GM23338 (cell line): ENCODE measurements around the gene JMJD1C. TPM values are rescaled to one million over a fixed set of nuclear protein-coding genes. Genes with fewer than 3 reads are reported as not detected.

Experiments
- ATAC-seq: fragments of 200-7000 bp; cut with Tn5 transposase; 3 replicates; pipeline ENCODE4 v1.9.1; 2020
- DNase-seq: peaks from one replicate; pipeline ENCODE4 v3.0.0-alpha.2; 2015; ENCODE audit warnings: low spot score
- H2AFZ ChIP-seq: fragments of 200-600 bp; sonication (generic); 2 replicates; pipeline ENCODE4 v1.8.0; 2016; ENCODE audit warnings: antibody characterized with exemption, mild to moderate bottlenecking, moderate library complexity
- H3F3A ChIP-seq: fragments of 200-600 bp; sonication (generic); replicated peaks from 2 replicates; pipeline ENCODE4 v1.8.0; 2017; ENCODE audit warnings: antibody characterized with exemption, mixed run types, low read depth
- H3K27ac ChIP-seq: fragments of 200-600 bp; sonication (generic); 2 replicates; pipeline ENCODE4 v1.6.1; 2016; ENCODE audit warnings: low read depth
- H3K27me3 ChIP-seq: fragments of 200-600 bp; sonication (generic); 2 replicates; pipeline ENCODE4 v1.8.0; 2016; ENCODE audit warnings: mild to moderate bottlenecking, mixed run types, moderate library complexity; ENCODE audit not compliant: insufficient read depth
- H3K36me3 ChIP-seq: fragments of 200-600 bp; sonication (generic); 2 replicates; pipeline ENCODE4 v1.8.0; 2016; ENCODE audit warnings: mild to moderate bottlenecking; ENCODE audit not compliant: insufficient read depth
- H3K4me1 ChIP-seq: fragments of 200-600 bp; sonication (generic); 2 replicates; pipeline ENCODE4 v1.8.0; 2016; ENCODE audit warnings: mild to moderate bottlenecking, moderate library complexity; ENCODE audit not compliant: insufficient read depth
- H3K4me2 ChIP-seq: fragments of 200-600 bp; sonication (generic); 2 replicates; pipeline ENCODE4 v1.7.1; 2017; ENCODE audit warnings: mixed run types
- H3K4me3 ChIP-seq: fragments of 200-600 bp; sonication (generic); 2 replicates; pipeline ENCODE4 v1.6.1; 2016; ENCODE audit warnings: mixed run types
- H3K79me2 ChIP-seq: fragments of 200-600 bp; sonication (generic); replicated peaks from 2 replicates; pipeline ENCODE4 v1.8.0; 2017; ENCODE audit warnings: mild to moderate bottlenecking; ENCODE audit not compliant: insufficient read depth
- H3K9me2 ChIP-seq: fragments of 200-600 bp; sonication (generic); 2 replicates; pipeline ENCODE4 v1.8.0; 2017; ENCODE audit not compliant: insufficient read depth
- H4K20me1 ChIP-seq: fragments of 200-600 bp; sonication (generic); replicated peaks from 2 replicates; pipeline ENCODE4 v1.8.0; 2017; ENCODE audit warnings: mild to moderate bottlenecking; ENCODE audit not compliant: insufficient read depth
- H3K27ac Mint-ChIP-seq: 2 replicates; pipeline ENCODE4 v1.8.0; 2020; ENCODE audit warnings: inconsistent platforms, mild to moderate bottlenecking, moderate library complexity, mixed read lengths
- H3K27me3 Mint-ChIP-seq: 3 replicates; pipeline ENCODE4 v1.8.0; 2022; ENCODE audit warnings: low read depth, mild to moderate bottlenecking, moderate library complexity, mixed read lengths, inconsistent platforms; ENCODE audit not compliant: insufficient read depth, poor library complexity
- H3K36me3 Mint-ChIP-seq: 3 replicates; pipeline ENCODE4 v1.8.0; 2021; ENCODE audit warnings: low read depth, mild to moderate bottlenecking, inconsistent platforms, moderate library complexity, mixed read lengths
- H3K4me1 Mint-ChIP-seq: 3 replicates; pipeline ENCODE4 v1.8.0; 2020; ENCODE audit warnings: mild to moderate bottlenecking, inconsistent platforms, mixed read lengths
- H3K4me3 Mint-ChIP-seq: 3 replicates; pipeline ENCODE4 v1.8.0; 2021; ENCODE audit warnings: moderate library complexity, mild to moderate bottlenecking, inconsistent platforms, mixed read lengths
- H3K9me3 Mint-ChIP-seq: 3 replicates; pipeline ENCODE4 v1.8.0; 2020; ENCODE audit warnings: moderate library complexity, mild to moderate bottlenecking, inconsistent platforms, mixed read lengths
- CREB1 ChIP-seq: fragments of 250-450 bp; sonication (Bioruptor Pico); IDR thresholded peaks from 2 replicates; pipeline ENCODE4 v1.5.0; 2020; ENCODE audit warnings: low read depth, mild to moderate bottlenecking, moderate library complexity
- EZH2 ChIP-seq: fragments of 200-600 bp; sonication (generic); IDR thresholded peaks from one replicate; pipeline ENCODE4 v1.8.0; 2017; ENCODE audit warnings: antibody characterized with exemption, mild to moderate bottlenecking, low read depth; ENCODE audit not compliant: unreplicated experiment
- EZH2phosphoT487 ChIP-seq: fragments of 200-600 bp; sonication (generic); IDR thresholded peaks from one replicate; pipeline ENCODE4 v1.8.1; 2018; ENCODE audit warnings: antibody characterized with exemption; ENCODE audit not compliant: unreplicated experiment
- JUNB ChIP-seq: IDR thresholded peaks from one replicate; pipeline ENCODE4 v1.6.1; 2016; ENCODE audit warnings: antibody characterized with exemption; ENCODE audit not compliant: unreplicated experiment
- NANOG ChIP-seq: IDR thresholded peaks from 2 replicates; pipeline ENCODE4 v1.6.1; 2016; ENCODE audit warnings: antibody characterized with exemption, borderline replicate concordance
- STAT1 ChIP-seq: IDR thresholded peaks from one replicate; pipeline ENCODE4 v1.6.1; 2016; ENCODE audit warnings: antibody characterized with exemption; ENCODE audit not compliant: unreplicated experiment
- ZNF114 ChIP-seq: fragments of 250-450 bp; sonication (Bioruptor Pico); IDR thresholded peaks from 2 replicates; pipeline ENCODE4 v1.5.0; 2020; ENCODE audit warnings: mild to moderate bottlenecking, moderate library complexity
- ZNF331 ChIP-seq: fragments of 250-450 bp; sonication (Bioruptor Pico); IDR thresholded peaks from 2 replicates; pipeline ENCODE4 v1.5.0; 2020; ENCODE audit warnings: low read depth, mild to moderate bottlenecking, moderate library complexity
- polyA plus RNA-seq: library from polyadenylated mRNA; unstranded; fragments of >200 nt; fragmentation: Nextera tagmentation; extraction: Ambion mirVana; gene quantifications from 2 replicates; pipeline ENCODE4 v1.2.1, GENCODE V29; 2016
- total RNA-seq: library from RNA; depleted of rRNA; stranded (reverse); fragments of >200 nt; shearing (Covaris generic); gene quantifications from 2 replicates; pipeline ENCODE4 v1.2.3, GENCODE V29; 2014
- TF ChIP-seq, protein P1 (sequence below): fragments of 250-450 bp; sonication (Bioruptor Pico); IDR thresholded peaks from 2 replicates; pipeline ENCODE4 v1.5.0; 2020; ENCODE audit warnings: mild to moderate bottlenecking, moderate library complexity

Gene JMJD1C
- total and polyA plus RNA-seq, 2 experiments from 2014 or later, result 333 to 435 TPM

- peaks cover 5% of the 10 kb centered on the region; the same call in 1 of the 2 replicates for H4K20me1 ChIP-seq
- no peak overlapping the region for H3K4me3 ChIP-seq
- DNase-seq, result no peak
- Mint-ChIP-seq H3K27ac (no peak overlapping the region), H3K27me3 (peaks cover 1% of the 10 kb centered on the region), H3K4me3 (no peak overlapping the region), H3K36me3 (no peaks in the 10 kb centered on the region), H3K4me1 (no peaks in the 10 kb centered on the region), H3K9me3 (no peaks in the 10 kb centered on the region)
- H3K4me1 ChIP-seq, result peaks cover 3% of the 10 kb centered on the region; the same call in 1 of the 2 replicates
- peaks cover 82% of the 10 kb centered on the region for H3K79me2 ChIP-seq
- H3K9me2 ChIP-seq, result no peaks in the 10 kb centered on the region
- no peaks in the 10 kb centered on the region for H3K36me3 ChIP-seq
- H2AFZ ChIP-seq, result no peak overlapping the region
- H3K4me2 ChIP-seq, result no peak overlapping the region
- no peaks in the 10 kb centered on the region for H3K27me3 ChIP-seq
- no peaks in the 10 kb centered on the region for H3F3A ChIP-seq
- no peak for ATAC-seq
- H3K27ac ChIP-seq, result no peak overlapping the region
- no peak for TF ChIP-seq CREB1 (CRISPR knock-in tag)
- no peak for TF ChIP-seq STAT1
- TF ChIP-seq EZH2phosphoT487, result no peak
- TF ChIP-seq ZNF331 (CRISPR knock-in tag), result no peak
- TF ChIP-seq EZH2, result no peak
- no peak for TF ChIP-seq JUNB
Measured at GRCh38 chr10:63346015-63346441, 119.7 kb downstream of the JMJD1C start.

- Mint-ChIP-seq H3K9me3 (no peaks in the 10 kb centered on the region), H3K36me3 (no peaks in the 10 kb centered on the region), H3K27me3 (peaks cover 1% of the 10 kb centered on the region), H3K4me3 (no peak overlapping the region), H3K4me1 (no peaks in the 10 kb centered on the region), H3K27ac (no peak overlapping the region)
- ATAC-seq (no peak), DNase-seq (no peak)
- no peaks in the 10 kb centered on the region for H3F3A ChIP-seq
- H3K36me3 ChIP-seq, result no peaks in the 10 kb centered on the region
- no peaks in the 10 kb centered on the region for H4K20me1 ChIP-seq
- no peak overlapping the region for H3K27ac ChIP-seq
- peaks cover 3% of the 10 kb centered on the region; the same call in 1 of the 2 replicates for H3K4me1 ChIP-seq
- TF ChIP-seq NANOG (no peak), EZH2 (no peak)
- no peaks in the 10 kb centered on the region for H3K27me3 ChIP-seq
- no peak overlapping the region for H2AFZ ChIP-seq
- H3K4me3 ChIP-seq, result no peak overlapping the region
- no peaks in the 10 kb centered on the region for H3K9me2 ChIP-seq
- H3K79me2 ChIP-seq, result peaks cover 80% of the 10 kb centered on the region
- no peak overlapping the region for H3K4me2 ChIP-seq
Measured at GRCh38 chr10:63344269-63344668, 121.5 kb downstream of the JMJD1C start.

GRCh38 chr10:63343476-63343875 lies 122.3 kb downstream of the JMJD1C start:
- Histone ChIP-seq H3K4me3 (no peak overlapping the region), H3K79me2 (peaks cover 85% of the 10 kb centered on the region), H3K27me3 (no peaks in the 10 kb centered on the region), H3F3A (no peaks in the 10 kb centered on the region), H3K36me3 (no peaks in the 10 kb centered on the region), H3K4me1 (no peaks in the 10 kb centered on the region), H4K20me1 (no peaks in the 10 kb centered on the region), H2AFZ (no peak overlapping the region), H3K4me2 (no peak overlapping the region), H3K9me2 (no peaks in the 10 kb centered on the region), H3K27ac (no peak overlapping the region)
- Mint-ChIP-seq H3K36me3 (no peaks in the 10 kb centered on the region), H3K27ac (no peak overlapping the region), H3K9me3 (no peaks in the 10 kb centered on the region), H3K4me1 (no peaks in the 10 kb centered on the region), H3K27me3 (peaks cover 1% of the 10 kb centered on the region), H3K4me3 (no peak overlapping the region)
- no peak for ATAC-seq
- no peak for DNase-seq
- TF ChIP-seq, protein P1, sequence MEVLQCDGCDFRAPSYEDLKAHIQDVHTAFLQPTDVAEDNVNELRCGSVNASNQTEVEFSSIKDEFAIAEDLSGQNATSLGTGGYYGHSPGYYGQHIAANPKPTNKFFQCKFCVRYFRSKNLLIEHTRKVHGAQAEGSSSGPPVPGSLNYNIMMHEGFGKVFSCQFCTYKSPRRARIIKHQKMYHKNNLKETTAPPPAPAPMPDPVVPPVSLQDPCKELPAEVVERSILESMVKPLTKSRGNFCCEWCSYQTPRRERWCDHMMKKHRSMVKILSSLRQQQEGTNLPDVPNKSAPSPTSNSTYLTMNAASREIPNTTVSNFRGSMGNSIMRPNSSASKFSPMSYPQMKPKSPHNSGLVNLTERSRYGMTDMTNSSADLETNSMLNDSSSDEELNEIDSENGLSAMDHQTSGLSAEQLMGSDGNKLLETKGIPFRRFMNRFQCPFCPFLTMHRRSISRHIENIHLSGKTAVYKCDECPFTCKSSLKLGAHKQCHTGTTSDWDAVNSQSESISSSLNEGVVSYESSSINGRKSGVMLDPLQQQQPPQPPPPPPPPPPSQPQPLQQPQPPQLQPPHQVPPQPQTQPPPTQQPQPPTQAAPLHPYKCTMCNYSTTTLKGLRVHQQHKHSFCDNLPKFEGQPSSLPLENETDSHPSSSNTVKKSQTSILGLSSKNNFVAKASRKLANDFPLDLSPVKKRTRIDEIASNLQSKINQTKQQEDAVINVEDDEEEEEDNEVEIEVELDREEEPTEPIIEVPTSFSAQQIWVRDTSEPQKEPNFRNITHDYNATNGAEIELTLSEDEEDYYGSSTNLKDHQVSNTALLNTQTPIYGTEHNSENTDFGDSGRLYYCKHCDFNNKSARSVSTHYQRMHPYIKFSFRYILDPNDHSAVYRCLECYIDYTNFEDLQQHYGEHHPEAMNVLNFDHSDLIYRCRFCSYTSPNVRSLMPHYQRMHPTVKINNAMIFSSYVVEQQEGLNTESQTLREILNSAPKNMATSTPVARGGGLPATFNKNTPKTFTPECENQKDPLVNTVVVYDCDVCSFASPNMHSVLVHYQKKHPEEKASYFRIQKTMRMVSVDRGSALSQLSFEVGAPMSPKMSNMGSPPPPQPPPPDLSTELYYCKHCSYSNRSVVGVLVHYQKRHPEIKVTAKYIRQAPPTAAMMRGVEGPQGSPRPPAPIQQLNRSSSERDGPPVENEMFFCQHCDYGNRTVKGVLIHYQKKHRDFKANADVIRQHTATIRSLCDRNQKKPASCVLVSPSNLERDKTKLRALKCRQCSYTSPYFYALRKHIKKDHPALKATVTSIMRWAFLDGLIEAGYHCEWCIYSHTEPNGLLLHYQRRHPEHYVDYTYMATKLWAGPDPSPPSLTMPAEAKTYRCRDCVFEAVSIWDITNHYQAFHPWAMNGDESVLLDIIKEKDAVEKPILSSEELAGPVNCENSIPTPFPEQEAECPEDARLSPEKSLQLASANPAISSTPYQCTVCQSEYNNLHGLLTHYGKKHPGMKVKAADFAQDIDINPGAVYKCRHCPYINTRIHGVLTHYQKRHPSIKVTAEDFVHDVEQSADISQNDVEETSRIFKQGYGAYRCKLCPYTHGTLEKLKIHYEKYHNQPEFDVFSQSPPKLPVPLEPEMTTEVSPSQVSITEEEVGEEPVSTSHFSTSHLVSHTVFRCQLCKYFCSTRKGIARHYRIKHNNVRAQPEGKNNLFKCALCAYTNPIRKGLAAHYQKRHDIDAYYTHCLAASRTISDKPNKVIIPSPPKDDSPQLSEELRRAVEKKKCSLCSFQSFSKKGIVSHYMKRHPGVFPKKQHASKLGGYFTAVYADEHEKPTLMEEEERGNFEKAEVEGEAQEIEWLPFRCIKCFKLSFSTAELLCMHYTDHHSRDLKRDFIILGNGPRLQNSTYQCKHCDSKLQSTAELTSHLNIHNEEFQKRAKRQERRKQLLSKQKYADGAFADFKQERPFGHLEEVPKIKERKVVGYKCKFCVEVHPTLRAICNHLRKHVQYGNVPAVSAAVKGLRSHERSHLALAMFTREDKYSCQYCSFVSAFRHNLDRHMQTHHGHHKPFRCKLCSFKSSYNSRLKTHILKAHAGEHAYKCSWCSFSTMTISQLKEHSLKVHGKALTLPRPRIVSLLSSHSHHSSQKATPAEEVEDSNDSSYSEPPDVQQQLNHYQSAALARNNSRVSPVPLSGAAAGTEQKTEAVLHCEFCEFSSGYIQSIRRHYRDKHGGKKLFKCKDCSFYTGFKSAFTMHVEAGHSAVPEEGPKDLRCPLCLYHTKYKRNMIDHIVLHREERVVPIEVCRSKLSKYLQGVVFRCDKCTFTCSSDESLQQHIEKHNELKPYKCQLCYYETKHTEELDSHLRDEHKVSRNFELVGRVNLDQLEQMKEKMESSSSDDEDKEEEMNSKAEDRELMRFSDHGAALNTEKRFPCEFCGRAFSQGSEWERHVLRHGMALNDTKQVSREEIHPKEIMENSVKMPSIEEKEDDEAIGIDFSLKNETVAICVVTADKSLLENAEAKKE (CRISPR knock-in tag), result no peak
- TF ChIP-seq ZNF114 (CRISPR knock-in tag) (no peak), CREB1 (CRISPR knock-in tag) (no peak), ZNF331 (CRISPR knock-in tag) (no peak), EZH2phosphoT487 (no peak)
